Stimulated activated effector memory CD8-positive, alpha-beta T cell treated with anti-CD3 and anti-CD28 coated beads, Interleukin-12 subunit alpha, Interleukin-12 subunit beta, amount 100 ng/mL, for 72 hours (primary cell): ENCODE data around the gene FAM219A.
A peak's percentile ranks its signal among the peaks of the same experiment; 100 is the strongest.

Experiments used
- ATAC-seq: fragments of 150-1000 bp; cut with Tn5 transposase; 2 replicates; pipeline ENCODE4 v1.10.0; 2021
- DNase-seq, 2 donors: peaks; one replicate each; pipeline ENCODE4 v3.0.0; 2021 to 2022; ENCODE audit warnings: low spot score in 2 of 2
- H3K27ac Mint-ChIP-seq: one replicate; pipeline ENCODE4 v1.8.0; 2022; ENCODE audit warnings: mild to moderate bottlenecking, mixed read lengths
- H3K36me3 Mint-ChIP-seq: one replicate; pipeline ENCODE4 v1.8.0; 2022; ENCODE audit warnings: mild to moderate bottlenecking, mixed read lengths
- H3K4me1 Mint-ChIP-seq: one replicate; pipeline ENCODE4 v1.8.0; 2022; ENCODE audit warnings: mixed read lengths
- H3K4me3 Mint-ChIP-seq: one replicate; pipeline ENCODE4 v1.8.0; 2022; ENCODE audit warnings: mild to moderate bottlenecking, mixed read lengths
- H3K9me3 Mint-ChIP-seq: one replicate; pipeline ENCODE4 v1.8.0; 2022; ENCODE audit warnings: mixed read lengths

The FAM219A gene

GRCh38 chr9:34384368-34385165 is 73.8 kb downstream of the FAM219A start:
- no peak for DNase-seq
- H3K4me1 Mint-ChIP-seq, result peaks cover 18% of the 10 kb centered on the region
- H3K9me3 Mint-ChIP-seq, result no peaks in the 10 kb centered on the region
- ATAC-seq, result no peak
- no peak overlapping the region for H3K4me3 Mint-ChIP-seq
- no peaks in the 10 kb centered on the region for H3K36me3 Mint-ChIP-seq
- H3K27ac Mint-ChIP-seq, result no peak overlapping the region

GRCh38 chr9:34383904-34384303 is 74.5 kb downstream of the FAM219A start:
- no peaks in the 10 kb centered on the region for H3K9me3 Mint-ChIP-seq
- no peak overlapping the region for H3K4me3 Mint-ChIP-seq
- H3K36me3 Mint-ChIP-seq, result no peaks in the 10 kb centered on the region
- DNase-seq, result no peak
- ATAC-seq, result no peak
- peaks cover 25% of the 10 kb centered on the region for H3K4me1 Mint-ChIP-seq
- no peak overlapping the region for H3K27ac Mint-ChIP-seq

- peak in 1 of 2 donors; percentile 45 for DNase-seq
- no peak overlapping the region for H3K27ac Mint-ChIP-seq
- ATAC-seq, result no peak
- H3K9me3 Mint-ChIP-seq, result no peaks in the 10 kb centered on the region
- H3K36me3 Mint-ChIP-seq, result no peaks in the 10 kb centered on the region
- peaks cover 30% of the 10 kb centered on the region for H3K4me1 Mint-ChIP-seq
- no peak overlapping the region for H3K4me3 Mint-ChIP-seq
Measured at GRCh38 chr9:34382879-34383278, 75.5 kb downstream of the FAM219A start.

- Mint-ChIP-seq H3K9me3 (no peaks in the 10 kb centered on the region), H3K4me1 (peaks cover 32% of the 10 kb centered on the region), H3K4me3 (peak overlapping the region; percentile 59), H3K36me3 (no peaks in the 10 kb centered on the region), H3K27ac (no peak overlapping the region)
- DNase-seq, result peak in 1 of 2 donors; percentile 47
- ATAC-seq, result no peak
Measured at GRCh38 chr9:34382054-34382453, 76.3 kb downstream of the FAM219A start.

GRCh38 chr9:34381323-34381722 is 77.0 kb downstream of the FAM219A start:
- no peak overlapping the region for H3K27ac Mint-ChIP-seq
- DNase-seq, result peak in 1 of 2 donors; percentile 47
- no peak for ATAC-seq
- no peaks in the 10 kb centered on the region for H3K9me3 Mint-ChIP-seq
- H3K4me1 Mint-ChIP-seq, result peaks cover 36% of the 10 kb centered on the region
- peak overlapping the region; percentile 59 for H3K4me3 Mint-ChIP-seq
- no peaks in the 10 kb centered on the region for H3K36me3 Mint-ChIP-seq

- Mint-ChIP-seq H3K4me1 (peaks cover 43% of the 10 kb centered on the region), H3K27ac (no peak overlapping the region), H3K9me3 (no peaks in the 10 kb centered on the region), H3K4me3 (peak overlapping the region; percentile 59), H3K36me3 (no peaks in the 10 kb centered on the region)
- DNase-seq, result peak; percentile 62 to 84
- ATAC-seq, result peak; percentile 63
Measured at GRCh38 chr9:34380511-34381315, 77.7 kb downstream of the FAM219A start.

GRCh38 chr9:34380034-34380510 is 78.3 kb downstream of the FAM219A start:
- Mint-ChIP-seq H3K9me3 (no peaks in the 10 kb centered on the region), H3K4me3 (peak overlapping the region; percentile 59), H3K4me1 (peaks cover 47% of the 10 kb centered on the region), H3K27ac (no peak overlapping the region), H3K36me3 (no peaks in the 10 kb centered on the region)
- ATAC-seq (no peak), DNase-seq (no peak)

- ATAC-seq, result peak; percentile 55
- Mint-ChIP-seq H3K4me3 (peak overlapping the region; percentile 59), H3K9me3 (no peaks in the 10 kb centered on the region), H3K4me1 (peaks cover 47% of the 10 kb centered on the region), H3K36me3 (no peaks in the 10 kb centered on the region), H3K27ac (no peak overlapping the region)
- peak; percentile 91 to 97 for DNase-seq
Measured at GRCh38 chr9:34379334-34380033, 78.9 kb downstream of the FAM219A start.

- Mint-ChIP-seq H3K9me3 (no peaks in the 10 kb centered on the region), H3K4me1 (peaks cover 47% of the 10 kb centered on the region), H3K36me3 (no peaks in the 10 kb centered on the region), H3K4me3 (peak overlapping the region; percentile 83), H3K27ac (no peak overlapping the region)
- DNase-seq (peak in 1 of 2 donors; percentile 45), ATAC-seq (no peak)
Measured at GRCh38 chr9:34378376-34379060, 79.9 kb downstream of the FAM219A start.

GRCh38 chr9:34377404-34377746 is 81.0 kb downstream of the FAM219A start:
- no peak for DNase-seq
- H3K27ac Mint-ChIP-seq, result no peak overlapping the region
- no peaks in the 10 kb centered on the region for H3K9me3 Mint-ChIP-seq
- H3K36me3 Mint-ChIP-seq, result no peaks in the 10 kb centered on the region
- peaks cover 47% of the 10 kb centered on the region for H3K4me1 Mint-ChIP-seq
- ATAC-seq, result no peak
- H3K4me3 Mint-ChIP-seq, result peak overlapping the region; percentile 83

GRCh38 chr9:34376596-34377403 is 81.6 kb downstream of the FAM219A start, which contains the start of gene MYORG:
Gene MYORG (minus strand): TSS chr9:34376898. CDS start chr9:34372943, 3,955 bp downstream.
- Mint-ChIP-seq H3K4me1 (peaks cover 47% of the 10 kb centered on the region), H3K27ac (peak within 1 kb of the TSS; percentile 21), H3K4me3 (peak within 1 kb of the TSS; percentile 83), H3K9me3 (no peaks in the 10 kb centered on the region), H3K36me3 (no peaks in the 10 kb centered on the region)
- DNase-seq (peak; percentile 88 to 99), ATAC-seq (peak; percentile 90)

GRCh38 chr9:34375901-34376595 is 82.3 kb downstream of the FAM219A start:
- Mint-ChIP-seq H3K27ac (peak overlapping the region; percentile 21), H3K9me3 (no peaks in the 10 kb centered on the region), H3K4me3 (peak overlapping the region; percentile 83), H3K4me1 (peaks cover 45% of the 10 kb centered on the region), H3K36me3 (no peaks in the 10 kb centered on the region)
- ATAC-seq (peak; percentile 30), DNase-seq (peak; percentile 36 to 78)

- no peaks in the 10 kb centered on the region for H3K9me3 Mint-ChIP-seq
- peaks cover 39% of the 10 kb centered on the region for H3K4me1 Mint-ChIP-seq
- peak in 1 of 2 donors; percentile 41 for DNase-seq
- no peak for ATAC-seq
- H3K4me3 Mint-ChIP-seq, result peak overlapping the region; percentile 83
- peaks cover 1% of the 10 kb centered on the region for H3K36me3 Mint-ChIP-seq
- H3K27ac Mint-ChIP-seq, result peak overlapping the region; percentile 21
Measured at GRCh38 chr9:34374905-34375552, 83.3 kb downstream of the FAM219A start.
